Measurements from ENCODE around the gene NFIC.

Gene NFIC

GRCh38 chr19:3423183-3423829 is 56.9 kb downstream of the NFIC start:
- TF ChIP-seq, protein P1, sequence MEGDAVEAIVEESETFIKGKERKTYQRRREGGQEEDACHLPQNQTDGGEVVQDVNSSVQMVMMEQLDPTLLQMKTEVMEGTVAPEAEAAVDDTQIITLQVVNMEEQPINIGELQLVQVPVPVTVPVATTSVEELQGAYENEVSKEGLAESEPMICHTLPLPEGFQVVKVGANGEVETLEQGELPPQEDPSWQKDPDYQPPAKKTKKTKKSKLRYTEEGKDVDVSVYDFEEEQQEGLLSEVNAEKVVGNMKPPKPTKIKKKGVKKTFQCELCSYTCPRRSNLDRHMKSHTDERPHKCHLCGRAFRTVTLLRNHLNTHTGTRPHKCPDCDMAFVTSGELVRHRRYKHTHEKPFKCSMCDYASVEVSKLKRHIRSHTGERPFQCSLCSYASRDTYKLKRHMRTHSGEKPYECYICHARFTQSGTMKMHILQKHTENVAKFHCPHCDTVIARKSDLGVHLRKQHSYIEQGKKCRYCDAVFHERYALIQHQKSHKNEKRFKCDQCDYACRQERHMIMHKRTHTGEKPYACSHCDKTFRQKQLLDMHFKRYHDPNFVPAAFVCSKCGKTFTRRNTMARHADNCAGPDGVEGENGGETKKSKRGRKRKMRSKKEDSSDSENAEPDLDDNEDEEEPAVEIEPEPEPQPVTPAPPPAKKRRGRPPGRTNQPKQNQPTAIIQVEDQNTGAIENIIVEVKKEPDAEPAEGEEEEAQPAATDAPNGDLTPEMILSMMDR (conservative IDR thresholded peaks at IDR 0.05), result no peak
- no peak overlapping the region for H3K27ac ChIP-seq

DNA sequence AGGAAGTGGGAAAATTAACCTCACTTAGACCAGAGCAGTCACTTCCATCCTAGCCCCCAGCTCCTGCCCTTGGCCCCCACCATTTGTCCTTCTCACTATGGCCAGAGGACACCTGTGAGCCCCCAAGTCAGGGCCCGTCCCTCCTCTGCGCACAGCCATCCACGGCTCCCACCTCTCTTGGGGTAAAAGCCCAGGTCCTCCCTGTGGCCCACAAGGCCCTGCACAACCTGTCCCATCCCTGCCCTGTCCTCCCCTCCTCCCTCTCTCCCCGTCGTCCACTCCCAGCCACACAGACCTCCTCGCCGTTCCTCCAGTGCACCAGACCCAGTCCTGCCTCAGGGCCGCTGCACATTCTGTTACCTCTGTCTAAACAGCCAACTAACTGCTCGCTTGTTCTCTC is 60.0 kb downstream of the NFIC start:
- TF ChIP-seq, protein P1 (conservative IDR thresholded peaks at IDR 0.05), result no peak
- H3K27ac ChIP-seq, result no peak overlapping the region

GRCh38 chr19:3430366-3430680 is 63.9 kb downstream of the NFIC start:
- peak overlapping the region; percentile 81 for H3K27ac ChIP-seq

GRCh38 chr19:3431760-3432397 is 65.5 kb downstream of the NFIC start:
- TF ChIP-seq, protein P1 (conservative IDR thresholded peaks at IDR 0.05), result no peak
- peak overlapping the region; percentile 81 for H3K27ac ChIP-seq

DNA sequence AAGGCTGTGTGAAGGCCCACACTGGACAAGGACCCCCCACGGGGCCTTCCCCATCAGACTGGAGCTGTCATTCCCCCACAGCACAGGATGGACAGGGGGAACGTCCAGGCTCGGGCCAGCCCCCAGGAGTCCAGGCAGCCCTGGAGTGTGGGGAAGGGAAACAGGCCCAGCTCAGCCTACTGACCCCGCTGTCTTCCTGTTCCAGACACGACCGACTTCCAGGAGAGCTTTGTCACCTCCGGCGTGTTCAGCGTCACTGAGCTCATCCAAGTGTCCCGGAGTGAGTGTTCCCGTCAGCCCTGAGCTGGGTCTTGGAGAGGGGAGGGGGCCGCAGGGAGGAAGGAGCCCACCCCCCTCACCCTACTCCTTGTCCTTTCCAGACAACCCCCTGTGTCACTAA is 66.9 kb downstream of the NFIC start:
- TF ChIP-seq, protein P1 (conservative IDR thresholded peaks at IDR 0.05), result no peak
- H3K27ac ChIP-seq, result no peak overlapping the region

- TF ChIP-seq, protein P1 (conservative IDR thresholded peaks at IDR 0.05), result no peak
These were observed 67.6 kb downstream of the NFIC start for GRCh38 chr19:3433805-3434540.

GRCh38 chr19:3434630-3435553 is 68.5 kb downstream of the NFIC start:
- TF ChIP-seq, protein P1 (conservative IDR thresholded peaks at IDR 0.05), result no peak

More at GRCh38 chr19:3433805-3434540, 67.6 kb downstream of the NFIC start:
- peak overlapping the region; percentile 74 for H3K27ac ChIP-seq

More at GRCh38 chr19:3434630-3435553, 68.5 kb downstream of the NFIC start:
- peak overlapping the region; percentile 74 for H3K27ac ChIP-seq
